LNCAP (cell line): ENCODE measurements around the gene STOML2.

Experiments used
- TF ChIP-seq, protein P1 (sequence below): fragments of 450-650 bp; IDR thresholded peaks from 2 replicates; pipeline ENCODE4 v1.5.1; 2017; ENCODE audit warnings: mild to moderate bottlenecking

Gene STOML2

DNA sequence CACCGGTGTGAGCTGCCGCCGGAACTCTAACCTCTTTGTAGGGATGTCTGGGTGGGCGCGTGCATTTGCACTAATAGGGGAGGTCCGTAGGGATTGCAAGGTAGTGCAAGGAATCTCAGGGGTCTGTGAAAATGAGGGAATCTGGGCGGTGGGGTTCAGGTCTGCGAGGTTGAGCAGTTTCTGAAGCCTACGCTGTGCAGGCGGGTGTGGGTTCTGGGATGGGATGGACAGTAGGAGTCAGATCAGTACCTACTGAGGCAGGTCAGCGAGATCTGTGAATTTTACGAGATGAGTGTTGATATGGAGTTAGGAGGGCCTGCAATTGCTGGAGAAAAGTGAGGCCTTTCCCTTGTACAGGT is 13.6 kb upstream of the STOML2 start:
- TF ChIP-seq, protein P1, sequence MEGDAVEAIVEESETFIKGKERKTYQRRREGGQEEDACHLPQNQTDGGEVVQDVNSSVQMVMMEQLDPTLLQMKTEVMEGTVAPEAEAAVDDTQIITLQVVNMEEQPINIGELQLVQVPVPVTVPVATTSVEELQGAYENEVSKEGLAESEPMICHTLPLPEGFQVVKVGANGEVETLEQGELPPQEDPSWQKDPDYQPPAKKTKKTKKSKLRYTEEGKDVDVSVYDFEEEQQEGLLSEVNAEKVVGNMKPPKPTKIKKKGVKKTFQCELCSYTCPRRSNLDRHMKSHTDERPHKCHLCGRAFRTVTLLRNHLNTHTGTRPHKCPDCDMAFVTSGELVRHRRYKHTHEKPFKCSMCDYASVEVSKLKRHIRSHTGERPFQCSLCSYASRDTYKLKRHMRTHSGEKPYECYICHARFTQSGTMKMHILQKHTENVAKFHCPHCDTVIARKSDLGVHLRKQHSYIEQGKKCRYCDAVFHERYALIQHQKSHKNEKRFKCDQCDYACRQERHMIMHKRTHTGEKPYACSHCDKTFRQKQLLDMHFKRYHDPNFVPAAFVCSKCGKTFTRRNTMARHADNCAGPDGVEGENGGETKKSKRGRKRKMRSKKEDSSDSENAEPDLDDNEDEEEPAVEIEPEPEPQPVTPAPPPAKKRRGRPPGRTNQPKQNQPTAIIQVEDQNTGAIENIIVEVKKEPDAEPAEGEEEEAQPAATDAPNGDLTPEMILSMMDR, result no peak

DNA sequence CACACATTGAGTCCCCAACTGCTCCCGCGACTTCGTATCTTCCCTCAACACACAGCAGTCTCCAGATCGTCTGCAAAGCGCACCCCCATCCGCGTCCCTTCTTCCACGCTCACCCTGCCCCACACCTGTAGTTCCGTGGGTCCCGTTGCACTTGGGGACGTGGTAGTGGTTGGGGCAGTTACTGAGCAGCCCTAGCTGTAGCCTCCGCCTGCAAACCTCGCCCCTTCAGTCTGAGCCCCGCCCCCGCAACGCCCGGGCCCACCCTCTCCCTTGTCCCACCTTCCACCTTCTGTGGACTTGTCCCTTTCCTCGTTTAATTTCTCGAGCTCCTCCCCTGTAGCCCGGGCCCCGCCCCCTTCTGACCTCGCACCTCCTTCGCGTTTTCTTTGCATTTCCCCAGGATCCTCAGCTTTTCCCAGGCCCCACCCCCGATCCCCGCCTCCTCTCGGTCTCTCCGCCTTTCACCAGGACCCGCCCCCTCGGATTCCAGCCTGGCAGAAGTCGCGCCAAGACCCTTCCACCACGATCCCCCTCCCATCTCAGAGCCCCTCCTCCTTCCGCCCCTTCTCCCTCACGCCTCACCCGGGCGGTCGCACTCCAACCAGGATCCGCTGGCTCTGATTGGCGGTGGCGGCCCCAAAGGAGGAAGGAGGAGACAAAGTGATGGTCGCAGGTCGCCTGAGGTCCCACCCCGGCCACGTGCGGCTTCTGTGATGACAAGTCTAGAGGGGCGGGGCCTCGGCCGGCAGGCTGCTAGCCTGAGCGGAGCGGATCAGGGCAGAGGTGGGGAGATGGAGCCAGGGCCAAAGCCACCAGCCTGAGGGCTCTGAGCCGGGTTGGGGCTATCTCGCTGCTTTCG is 13.0 kb upstream of the STOML2 start, which contains the start of gene ATOSB:
Gene ATOSB (minus strand): TSS at position 183 of the 859 bp plus-strand sequence. CDS start 7,588 bp downstream, outside the sequence.
- TF ChIP-seq, protein P1, result no peak

DNA sequence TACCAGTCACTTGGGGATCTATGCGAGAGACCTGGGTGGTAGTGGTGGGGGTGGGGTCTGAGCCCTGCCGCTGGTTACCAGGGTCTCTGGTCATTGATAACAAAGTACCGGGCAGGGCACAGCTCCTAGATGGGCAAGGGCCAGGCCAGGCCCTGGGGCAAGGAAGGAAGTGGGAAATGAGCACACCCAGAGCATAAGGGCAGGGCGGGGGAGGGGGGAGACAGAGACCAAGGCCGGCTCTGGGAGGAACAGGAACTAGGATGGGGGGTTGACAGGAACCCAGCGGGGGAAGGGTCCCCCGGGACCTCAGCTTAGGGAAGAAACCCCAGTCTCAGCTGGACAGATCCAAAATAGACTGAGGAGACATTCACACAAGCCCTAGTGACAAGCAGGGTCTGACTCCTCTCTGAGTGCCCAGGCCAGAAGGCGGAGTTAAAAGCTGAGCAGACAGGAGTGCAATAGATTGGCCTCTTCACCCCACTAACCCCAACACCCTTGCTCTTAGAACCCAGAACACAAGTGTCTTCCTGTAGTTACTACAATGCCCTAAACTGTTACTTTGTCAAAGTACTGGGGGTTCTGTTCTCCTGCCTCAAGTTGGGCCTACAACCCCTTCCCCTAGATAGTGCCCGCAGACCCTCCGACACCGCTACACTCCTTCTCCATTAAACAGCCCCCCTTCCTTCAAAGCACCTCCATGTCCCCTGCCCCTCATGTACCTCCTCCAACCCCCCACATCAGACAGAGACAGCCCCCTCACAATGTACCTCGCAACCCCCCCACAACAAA is 12.1 kb upstream of the STOML2 start:
- TF ChIP-seq, protein P1, result no peak

DNA sequence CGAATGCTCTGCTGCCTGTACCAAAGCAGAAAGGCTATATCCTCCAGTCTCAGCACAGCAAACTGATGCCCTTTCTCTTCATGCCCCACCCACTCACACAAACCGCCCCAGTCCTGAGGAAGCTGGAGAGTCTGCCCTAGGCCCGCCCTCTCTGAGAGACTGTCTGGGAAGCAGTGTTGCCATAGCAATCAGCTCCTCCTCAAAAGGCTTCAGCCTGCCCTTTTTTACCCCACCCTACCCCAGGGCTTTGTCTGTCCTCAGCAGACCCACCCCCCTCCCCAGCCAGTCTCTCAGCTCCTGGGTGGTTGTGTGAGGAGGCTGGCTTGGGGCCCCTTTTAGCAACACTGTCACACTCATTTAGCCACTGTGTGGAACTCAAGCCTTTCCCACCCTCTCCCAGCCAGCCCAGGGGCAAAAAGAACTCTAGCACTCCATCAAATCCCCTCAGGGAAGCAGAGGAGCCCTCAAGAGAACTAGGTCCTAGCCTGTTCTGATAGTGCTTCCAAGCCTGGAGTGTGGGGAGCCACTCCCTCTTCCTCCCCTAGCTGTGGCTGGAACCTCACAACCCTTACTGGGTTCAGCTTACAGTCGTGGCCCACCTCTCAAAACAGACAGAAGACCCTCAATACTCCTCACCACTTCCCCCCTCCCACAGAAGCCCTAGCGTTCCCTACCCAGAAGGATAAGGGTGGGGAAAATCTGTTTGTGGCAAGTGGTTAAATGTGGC is 11.3 kb upstream of the STOML2 start:
- TF ChIP-seq, protein P1, result no peak

DNA sequence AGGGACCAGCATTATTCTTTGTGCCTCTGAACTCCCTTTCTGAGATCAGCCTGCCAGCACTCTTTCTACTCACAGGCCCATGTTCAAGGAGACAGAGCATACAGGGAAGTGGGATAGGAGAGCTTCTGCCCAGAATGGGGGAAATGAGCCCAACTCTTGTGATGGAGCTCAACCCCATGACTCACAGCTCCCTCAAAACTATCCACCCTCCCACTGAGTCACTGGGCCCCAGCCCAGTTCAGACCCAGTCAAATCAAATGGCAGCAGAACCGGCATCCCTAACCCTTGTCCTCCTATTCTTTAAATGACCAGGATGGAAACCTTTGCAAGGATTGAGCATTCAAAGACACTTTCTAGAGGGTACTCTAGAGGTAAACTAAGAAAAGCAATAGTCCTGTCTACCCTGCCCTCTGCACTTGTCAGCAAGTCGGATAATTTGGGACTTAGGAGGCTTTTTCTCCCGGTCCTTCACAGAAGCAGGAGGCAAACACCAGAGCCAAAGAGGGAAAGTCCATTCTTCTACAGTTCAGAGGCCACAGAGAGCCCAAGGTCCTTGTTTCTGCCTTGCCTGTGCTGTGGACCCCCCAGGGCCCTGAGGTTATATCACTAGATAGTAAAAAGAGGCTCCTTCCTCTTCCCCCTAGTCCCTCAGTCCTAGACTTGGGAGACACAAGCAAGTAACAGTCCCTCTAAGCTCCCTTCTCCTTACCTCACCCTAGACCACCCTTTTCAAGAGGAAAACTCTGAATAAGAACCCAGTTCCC is 9.5 kb upstream of the STOML2 start:
- TF ChIP-seq, protein P1, result no peak

DNA sequence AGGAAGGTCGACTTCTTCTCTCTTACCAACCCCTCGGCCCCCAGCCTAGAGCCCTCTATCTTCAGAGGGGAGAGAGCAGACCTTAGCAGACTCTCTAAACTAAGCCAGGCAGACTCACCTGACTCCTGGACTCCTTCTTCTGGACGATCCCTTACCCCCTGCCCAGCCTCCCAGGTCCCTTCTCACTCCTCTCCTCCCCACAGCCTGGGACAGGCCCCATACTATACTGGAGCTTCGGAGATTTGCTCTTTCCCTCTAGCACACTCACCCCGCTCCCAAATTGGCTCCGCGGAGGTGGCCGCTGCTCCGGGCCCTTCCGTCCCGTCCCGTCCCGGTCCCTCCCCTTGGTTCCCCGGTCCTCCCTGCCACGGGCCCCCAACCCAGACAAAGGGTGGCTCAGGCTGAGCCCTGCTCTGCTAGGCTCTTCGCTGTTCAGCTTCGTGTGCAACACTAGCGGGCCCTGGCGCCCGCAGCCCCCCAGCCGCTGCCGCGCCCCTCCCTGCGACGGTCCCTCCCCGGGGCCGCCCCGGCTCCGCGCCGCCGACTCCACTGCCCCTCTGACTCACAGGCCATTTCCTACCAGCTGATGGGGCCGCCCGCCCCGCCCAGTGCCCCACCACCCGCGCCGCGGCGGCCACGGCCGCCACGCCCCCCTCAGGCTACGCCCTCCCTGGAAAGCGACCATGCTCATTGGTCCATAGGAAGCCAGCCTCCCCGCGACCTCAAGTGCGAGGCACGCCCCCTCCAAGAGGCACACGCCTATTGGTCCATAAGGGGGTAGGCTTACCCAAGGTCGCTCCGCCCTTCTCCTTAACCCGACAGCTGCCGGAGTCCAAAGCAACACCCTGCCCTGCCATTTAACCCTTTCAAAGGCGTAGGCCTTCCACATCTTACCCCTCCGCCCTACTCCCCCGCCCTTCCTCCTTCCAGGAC is 8.3 kb upstream of the STOML2 start:
- TF ChIP-seq, protein P1, result no peak
